Activated CD8-positive, alpha-beta T cell treated with anti-CD3 and anti-CD28 coated beads for 36 hours (primary cell): ENCODE measurements around the gene PLPPR2. TPM values are rescaled to one million over a fixed set of nuclear protein-coding genes. Genes with fewer than 3 reads are reported as not detected.
"Not testable (repeated sequence)": the region's sequence is repeated elsewhere in the genome, so short reads cannot be mapped to it uniquely, and the experiment has no call there.

ENCODE experiments used
- ATAC-seq: fragments of 200-7000 bp; cut with Tn5 transposase; one replicate; pipeline ENCODE4 v1.10.0; 2021; ENCODE audit warnings: mild to moderate bottlenecking, moderate library complexity
- CTCF ChIA-PET: fragments of 350-600 bp; sonication (Branson Sonifier 250); formaldehyde crosslinking; loops from one replicate; lab custom pipeline; 2021; ENCODE audit warnings: antibody characterized with exemption; lab: Charles Lee
- POLR2A ChIA-PET: fragments of 350-600 bp; sonication (Branson Sonifier 250); formaldehyde crosslinking; loops from one replicate; lab custom pipeline; 2021; ENCODE audit warnings: antibody characterized with exemption; lab: Charles Lee
- DNase-seq: peaks from one replicate; pipeline ENCODE4 v3.0.0-alpha.2; 2020
- H3K27ac Mint-ChIP-seq: one replicate; pipeline ENCODE4 v1.8.0; 2021; ENCODE audit warnings: mild to moderate bottlenecking, mixed read lengths
- H3K27me3 Mint-ChIP-seq: one replicate; pipeline ENCODE4 v1.8.0; 2021; ENCODE audit warnings: mixed read lengths
- H3K36me3 Mint-ChIP-seq: one replicate; pipeline ENCODE4 v1.8.0; 2021; ENCODE audit warnings: low read depth, mixed read lengths
- H3K4me1 Mint-ChIP-seq: one replicate; pipeline ENCODE4 v1.8.0; 2021; ENCODE audit warnings: low read depth, mixed read lengths
- H3K4me3 Mint-ChIP-seq: one replicate; pipeline ENCODE4 v1.8.0; 2021; ENCODE audit warnings: mild to moderate bottlenecking, moderate library complexity, mixed read lengths
- H3K9me3 Mint-ChIP-seq: one replicate; pipeline ENCODE4 v1.8.0; 2021; ENCODE audit warnings: mixed read lengths
- CTCF ChIP-seq: fragments of 200-600 bp; IDR thresholded peaks from one replicate; pipeline ENCODE4 v1.8.0; 2022; ENCODE audit warnings: antibody characterized with exemption, mild to moderate bottlenecking
- intact Hi-C: fragments of 100-400 bp; cut with micrococcal nuclease; formaldehyde crosslinking; loops from one replicate; pipeline ENCODE4 v1.10.0; 2022
- total RNA-seq, 2 experiments: library from RNA; stranded (reverse); gene quantifications; one replicate each; pipeline ENCODE4 v1.2.3, GENCODE V29; 2021

The PLPPR2 gene
- total RNA-seq, 2 experiments from 2014 or later, result 1.2 to 1.8 TPM

GRCh38 chr19:11375143-11375948, 20.1 kb downstream of the PLPPR2 start:
- ChIA-PET CTCF (interaction anchor here (0.6 to 4.7 kb wide), 10 partner anchors 8 to 222 kb away, joined by 3 to 29 read pairs (median 5); partner anchors contain the start of genes CCDC159, ELAVL3, ELOF1 and EPOR), POLR2A (interaction anchor here (0.6 to 2.6 kb wide), 11 partner anchors 9 to 107 kb away, joined by 3 to 9 read pairs (median 4); partner anchors contain the start of genes CCDC159, EPOR, ODAD3 and PRKCSH)
- ATAC-seq (peak; percentile 52), DNase-seq (peak; percentile 91)
- H3K27ac Mint-ChIP-seq, result no peak overlapping the region
- peaks cover 36% of the 10 kb centered on the region for H3K4me1 Mint-ChIP-seq
- peaks cover 29% of the 10 kb centered on the region for H3K36me3 Mint-ChIP-seq
- TF ChIP-seq CTCF, result no peak
- no peaks in the 10 kb centered on the region for H3K9me3 Mint-ChIP-seq
- no peaks in the 10 kb centered on the region for H3K27me3 Mint-ChIP-seq
- intact Hi-C loops, result no loop called here
- H3K4me3 Mint-ChIP-seq, result no peak overlapping the region

- Mint-ChIP-seq H3K27ac (peak overlapping the region; percentile 86), H3K4me3 (peak overlapping the region; percentile 53), H3K9me3 (no peaks in the 10 kb centered on the region), H3K27me3 (peaks cover 3% of the 10 kb centered on the region), H3K36me3 (peaks cover 22% of the 10 kb centered on the region), H3K4me1 (peaks cover 41% of the 10 kb centered on the region)
- POLR2A ChIA-PET, result interaction anchor here (1.0 to 1.7 kb wide), 3 partner anchors 45 to 181 kb away, joined by 3 to 5 read pairs (median 4); no protein-coding TSS in a partner anchor
- DNase-seq (peak; percentile 60), ATAC-seq (no peak)
- intact Hi-C loops, result no loop called here
- no peak for TF ChIP-seq CTCF
- CTCF ChIA-PET, result interaction anchor here (0.9 to 4.7 kb wide), 5 partner anchors 30 to 105 kb away, joined by 3 to 29 read pairs (median 4); partner anchors contain the start of genes ELAVL3 and PRKCSH
Observed at GRCh38 chr19:11377237-11377636, 22.0 kb downstream of the PLPPR2 start.

- DNase-seq (no peak), ATAC-seq (no peak)
- ChIA-PET CTCF (interaction anchor here (0.9 to 4.7 kb wide), 5 partner anchors 30 to 104 kb away, joined by 3 to 29 read pairs (median 4); partner anchors contain the start of genes ELAVL3 and PRKCSH), POLR2A (interaction anchor here (1.7 kb wide), 1 partner anchor 105 kb away, joined by 5 read pairs; no protein-coding TSS in a partner anchor)
- peaks cover 5% of the 10 kb centered on the region for H3K27me3 Mint-ChIP-seq
- H3K27ac Mint-ChIP-seq, result peak overlapping the region; percentile 56
- peaks cover 22% of the 10 kb centered on the region for H3K36me3 Mint-ChIP-seq
- H3K4me1 Mint-ChIP-seq, result peaks cover 43% of the 10 kb centered on the region
- H3K4me3 Mint-ChIP-seq, result no peak overlapping the region
- intact Hi-C loops, result no loop called here
- no peaks in the 10 kb centered on the region for H3K9me3 Mint-ChIP-seq
- TF ChIP-seq CTCF, result no peak
Observed at GRCh38 chr19:11377756-11378155, 22.5 kb downstream of the PLPPR2 start.

- peaks cover 42% of the 10 kb centered on the region for H3K4me1 Mint-ChIP-seq
- H3K9me3 Mint-ChIP-seq, result no peaks in the 10 kb centered on the region
- DNase-seq (peak; percentile 44), ATAC-seq (no peak)
- peaks cover 22% of the 10 kb centered on the region for H3K36me3 Mint-ChIP-seq
- CTCF ChIA-PET, result interaction anchor here (1.5 to 4.7 kb wide), 3 partner anchors 57 to 103 kb away, joined by 4 to 29 read pairs (median 6); partner anchors contain the start of genes ELAVL3 and PRKCSH
- no peak overlapping the region for H3K4me3 Mint-ChIP-seq
- POLR2A ChIA-PET, result interaction anchor here (1.7 kb wide), 1 partner anchor 104 kb away, joined by 5 read pairs; no protein-coding TSS in a partner anchor
- H3K27me3 Mint-ChIP-seq, result peaks cover 10% of the 10 kb centered on the region
- H3K27ac Mint-ChIP-seq, result peak overlapping the region; percentile 6
- intact Hi-C loops, result no loop called here
- TF ChIP-seq CTCF, result peak; percentile 68
Observed at GRCh38 chr19:11378319-11379189, 23.3 kb downstream of the PLPPR2 start.

- not testable (repeated sequence) for DNase-seq, H3K9me3 Mint-ChIP-seq
Observed at GRCh38 chr19:11379269-11379845, 24.1 kb downstream of the PLPPR2 start.

More at GRCh38 chr19:11379269-11379845, 24.1 kb downstream of the PLPPR2 start:
- ATAC-seq, H3K27ac Mint-ChIP-seq, POLR2A ChIA-PET, intact Hi-C loops, H3K4me3 Mint-ChIP-seq: not testable (repeated sequence)
- H3K27me3 Mint-ChIP-seq, result peaks cover 11% of the 10 kb centered on the region
- peaks cover 42% of the 10 kb centered on the region for H3K4me1 Mint-ChIP-seq
- CTCF ChIA-PET, result interaction anchor here (0.7 to 4.4 kb wide), 6 partner anchors 11 to 115 kb away, joined by 3 to 29 read pairs (median 6); partner anchors contain the start of gene RGL3
- H3K36me3 Mint-ChIP-seq, result peaks cover 22% of the 10 kb centered on the region
